Measurements from ENCODE around the gene CDC42EP1. TPM values are rescaled to one million over a fixed set of nuclear protein-coding genes. Genes with fewer than 3 reads are reported as not detected.
"Not testable (repeated sequence)": the region's sequence is repeated elsewhere in the genome, so short reads cannot be mapped to it uniquely, and the experiment has no call there.

Gene CDC42EP1
- polyA plus RNA-seq, 1 experiment, result 36.3 TPM

DNA sequence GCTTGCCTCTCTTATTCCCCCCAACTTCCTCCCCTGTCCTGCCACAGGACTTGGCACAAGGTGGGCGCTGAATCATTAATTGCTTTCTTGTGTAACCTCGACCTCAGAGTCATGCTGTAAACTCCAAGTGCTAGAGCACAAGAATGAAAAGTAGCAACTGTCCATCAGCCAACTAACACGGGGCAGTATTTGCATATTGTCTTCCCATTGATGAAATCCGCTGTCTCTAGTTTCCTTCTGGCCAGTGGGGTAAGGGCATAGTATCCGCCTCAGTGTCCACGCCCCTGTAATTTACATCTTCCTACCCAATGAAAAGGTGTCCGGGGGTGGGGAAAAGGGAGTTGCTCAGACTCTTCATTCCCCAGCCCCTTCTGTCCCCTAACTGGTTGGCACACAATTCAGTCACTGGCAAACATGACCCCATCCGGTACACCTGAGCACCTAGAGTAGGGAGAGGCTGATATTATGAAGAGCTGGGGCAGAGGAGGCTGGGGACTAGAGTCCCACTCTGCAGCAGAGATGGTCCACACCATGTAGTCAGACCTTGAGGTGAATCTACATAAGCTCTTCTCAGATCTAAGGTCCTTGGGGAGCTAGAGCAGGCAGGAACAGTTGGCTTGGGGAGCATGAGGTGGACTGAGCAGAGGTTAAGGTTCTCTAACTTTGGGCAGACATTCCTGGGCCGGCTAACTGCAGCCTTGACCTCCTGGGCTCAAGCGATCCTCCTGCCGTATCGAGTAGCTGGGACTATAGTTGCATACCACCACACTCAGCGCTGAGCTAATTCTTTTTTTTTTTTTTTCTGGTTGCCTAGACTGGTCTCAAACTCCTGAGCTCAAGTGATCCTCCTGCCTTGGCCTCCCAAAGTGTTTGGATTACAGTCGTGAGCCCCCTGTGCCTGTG is 41.5 kb downstream of the CDC42EP1 start:
- TF ChIP-seq, protein P1, sequence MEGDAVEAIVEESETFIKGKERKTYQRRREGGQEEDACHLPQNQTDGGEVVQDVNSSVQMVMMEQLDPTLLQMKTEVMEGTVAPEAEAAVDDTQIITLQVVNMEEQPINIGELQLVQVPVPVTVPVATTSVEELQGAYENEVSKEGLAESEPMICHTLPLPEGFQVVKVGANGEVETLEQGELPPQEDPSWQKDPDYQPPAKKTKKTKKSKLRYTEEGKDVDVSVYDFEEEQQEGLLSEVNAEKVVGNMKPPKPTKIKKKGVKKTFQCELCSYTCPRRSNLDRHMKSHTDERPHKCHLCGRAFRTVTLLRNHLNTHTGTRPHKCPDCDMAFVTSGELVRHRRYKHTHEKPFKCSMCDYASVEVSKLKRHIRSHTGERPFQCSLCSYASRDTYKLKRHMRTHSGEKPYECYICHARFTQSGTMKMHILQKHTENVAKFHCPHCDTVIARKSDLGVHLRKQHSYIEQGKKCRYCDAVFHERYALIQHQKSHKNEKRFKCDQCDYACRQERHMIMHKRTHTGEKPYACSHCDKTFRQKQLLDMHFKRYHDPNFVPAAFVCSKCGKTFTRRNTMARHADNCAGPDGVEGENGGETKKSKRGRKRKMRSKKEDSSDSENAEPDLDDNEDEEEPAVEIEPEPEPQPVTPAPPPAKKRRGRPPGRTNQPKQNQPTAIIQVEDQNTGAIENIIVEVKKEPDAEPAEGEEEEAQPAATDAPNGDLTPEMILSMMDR (IDR thresholded peaks at IDR 0.05; ENCODE audit: insufficient read depth, low read depth, low read length), result no peak
- no peak for DNase-seq (ENCODE audit: low read depth)
- ChIA-PET POLR2A (interaction anchor here (0.6 kb wide), 5 partner anchors 9 to 288 kb away, joined by 3 to 8 read pairs (median 3); no protein-coding TSS in a partner anchor), CTCF (interaction anchor here (0.6 to 2.8 kb wide), 6 partner anchors 9 to 310 kb away, joined by 3 to 15 read pairs (median 4); no protein-coding TSS in a partner anchor)
- Histone ChIP-seq H3K27me3 (ENCODE audit: control insufficient read depth, insufficient read depth, low read length) (peaks cover 3% of the 10 kb centered on the region; the same call in 1 of the 2 replicates), H3K36me3 (ENCODE audit: control insufficient read depth, insufficient read depth, low read length) (no peaks in the 10 kb centered on the region), H3K4me3 (ENCODE audit: low read depth, low read length) (no peak overlapping the region)

DNA sequence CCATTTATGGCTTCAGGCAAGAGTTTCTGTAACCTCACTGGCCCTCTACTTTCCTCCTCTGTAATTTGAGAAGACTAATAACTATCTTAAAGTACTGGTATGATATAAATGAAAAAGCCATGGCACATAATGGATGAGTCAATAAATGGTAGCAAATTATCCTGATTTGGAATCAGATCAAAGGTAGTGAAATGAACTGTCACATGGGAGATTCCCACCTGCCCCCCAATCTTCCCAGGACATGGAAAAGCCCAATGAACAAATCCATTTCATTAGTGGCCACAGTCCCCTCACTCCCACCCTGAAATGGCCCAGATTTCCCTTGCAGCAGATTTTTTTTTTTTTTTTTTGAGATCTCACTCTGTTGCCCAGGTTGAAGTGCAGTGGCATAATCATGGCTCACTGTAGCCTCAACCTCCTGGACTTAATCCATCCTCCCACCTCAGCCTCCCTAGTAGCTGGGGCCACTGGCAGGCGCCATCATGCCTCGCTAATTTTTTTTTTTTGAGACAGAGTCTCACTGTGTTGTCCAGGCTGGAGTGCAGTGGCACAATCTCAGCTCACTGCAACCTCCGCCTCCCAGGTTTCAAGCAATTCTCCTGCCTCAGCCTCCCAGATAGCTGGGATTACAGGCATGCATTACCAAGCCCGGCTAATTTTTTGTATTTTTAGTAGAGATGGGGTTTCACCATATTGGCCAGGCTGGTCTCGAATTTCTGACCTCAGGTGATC is 42.4 kb downstream of the CDC42EP1 start:
- POLR2A ChIA-PET, result interaction anchor here (0.6 kb wide), 3 partner anchors 10 to 150 kb away, joined by 3 to 8 read pairs (median 3); no protein-coding TSS in a partner anchor
- not testable (repeated sequence) for H3K36me3 ChIP-seq (ENCODE audit: control insufficient read depth, insufficient read depth, low read length); DNase-seq (ENCODE audit: low read depth); H3K27me3 ChIP-seq (ENCODE audit: control insufficient read depth, insufficient read depth, low read length); H3K4me3 ChIP-seq (ENCODE audit: low read depth, low read length)
- CTCF ChIA-PET, result interaction anchor here (0.6 to 2.8 kb wide), 6 partner anchors 10 to 220 kb away, joined by 3 to 15 read pairs (median 3); no protein-coding TSS in a partner anchor

DNA sequence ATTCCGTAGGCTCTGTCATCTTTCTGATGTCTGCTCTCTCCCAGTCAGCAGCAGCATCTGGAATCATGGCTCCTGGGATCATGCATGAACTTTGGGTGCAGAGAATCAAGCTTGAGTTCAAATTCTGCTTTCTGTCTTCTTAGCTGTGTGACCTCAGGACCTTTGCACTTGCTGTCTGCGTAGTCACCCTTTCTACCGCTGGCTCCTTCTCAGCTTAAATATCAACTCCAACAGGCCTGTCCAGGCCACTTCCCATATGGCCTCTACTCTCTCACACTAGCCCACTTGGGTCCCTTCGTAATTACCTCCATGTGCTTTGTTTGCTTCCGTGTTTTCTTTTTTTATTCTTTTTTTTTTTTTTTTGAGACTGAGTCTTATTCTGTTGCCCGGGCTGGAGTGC is 43.8 kb downstream of the CDC42EP1 start:
- Histone ChIP-seq H3K4me3 (ENCODE audit: low read depth, low read length) (no peak overlapping the region), H3K27me3 (ENCODE audit: control insufficient read depth, insufficient read depth, low read length) (peaks cover 3% of the 10 kb centered on the region; the same call in 1 of the 2 replicates), H3K36me3 (ENCODE audit: control insufficient read depth, insufficient read depth, low read length) (no peaks in the 10 kb centered on the region)
- ChIA-PET POLR2A (interaction anchor here (0.7 kb wide), 1 partner anchor 175 kb away, joined by 5 read pairs; no protein-coding TSS in a partner anchor), CTCF (interaction anchor here (1.0 to 2.8 kb wide), 5 partner anchors 12 to 77 kb away, joined by 3 to 10 read pairs (median 4); no protein-coding TSS in a partner anchor)
- no peak for DNase-seq (ENCODE audit: low read depth)
- TF ChIP-seq, protein P1 (IDR thresholded peaks at IDR 0.05; ENCODE audit: insufficient read depth, low read depth, low read length), result no peak

DNA sequence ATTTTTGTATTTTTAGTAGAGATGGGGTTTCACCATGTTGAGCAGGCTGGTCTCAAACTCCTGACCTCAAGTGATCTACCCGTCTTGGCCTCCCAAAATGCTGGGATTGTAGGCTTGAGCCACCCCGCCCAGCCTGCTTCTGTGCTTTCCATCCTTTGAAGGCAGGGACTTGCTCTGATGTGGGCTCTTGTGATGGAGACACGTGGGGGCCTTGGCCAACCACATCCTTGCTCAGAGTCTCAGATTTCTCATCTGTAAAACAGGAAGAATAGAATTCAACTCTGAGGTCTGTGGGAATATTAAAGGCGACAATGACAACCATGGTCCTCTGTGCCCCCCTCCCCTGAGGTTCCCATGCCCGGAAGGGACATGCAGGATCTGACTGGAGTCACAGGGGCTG is 44.6 kb downstream of the CDC42EP1 start:
- no peak for DNase-seq (ENCODE audit: low read depth)
- H3K36me3 ChIP-seq (ENCODE audit: control insufficient read depth, insufficient read depth, low read length), result no peaks in the 10 kb centered on the region
- TF ChIP-seq, protein P1 (IDR thresholded peaks at IDR 0.05; ENCODE audit: insufficient read depth, low read depth, low read length), result no peak
- ChIA-PET CTCF (interaction anchor here (1.6 to 4.6 kb wide), 4 partner anchors 12 to 76 kb away, joined by 4 to 28 read pairs (median 14); no protein-coding TSS in a partner anchor), POLR2A (no interaction called here)
- H3K4me3 ChIP-seq (ENCODE audit: low read depth, low read length), result no peak overlapping the region
- H3K27me3 ChIP-seq (ENCODE audit: control insufficient read depth, insufficient read depth, low read length), result peaks cover 3% of the 10 kb centered on the region; the same call in 1 of the 2 replicates

Data from BJ (cell line).